GM13976 (cell line): ENCODE results near the gene SNAP23.

Experiments
- DNase-seq: peaks from one replicate; pipeline ENCODE4 v3.0.0; 2012; ENCODE audit warnings: low spot score
- in situ Hi-C: fragments of 300-500 bp; cut with MboI; formaldehyde crosslinking; loops from one replicate; pipeline ENCODE4 v1.12.0; 2022; ENCODE audit warnings: low sequenced_read_pairs, mixed read lengths, inconsistent platforms; ENCODE audit not compliant: unreplicated experiment
- TF ChIP-seq, protein P1 (sequence below): IDR thresholded peaks from 2 replicates; pipeline ENCODE4 v1.5.1; 2012; ENCODE audit warnings: borderline replicate concordance, mild to moderate bottlenecking; ENCODE audit not compliant: insufficient read depth; ENCODE audit errors: extremely low read depth, missing control alignments, control extremely low read depth

Gene SNAP23

DNA sequence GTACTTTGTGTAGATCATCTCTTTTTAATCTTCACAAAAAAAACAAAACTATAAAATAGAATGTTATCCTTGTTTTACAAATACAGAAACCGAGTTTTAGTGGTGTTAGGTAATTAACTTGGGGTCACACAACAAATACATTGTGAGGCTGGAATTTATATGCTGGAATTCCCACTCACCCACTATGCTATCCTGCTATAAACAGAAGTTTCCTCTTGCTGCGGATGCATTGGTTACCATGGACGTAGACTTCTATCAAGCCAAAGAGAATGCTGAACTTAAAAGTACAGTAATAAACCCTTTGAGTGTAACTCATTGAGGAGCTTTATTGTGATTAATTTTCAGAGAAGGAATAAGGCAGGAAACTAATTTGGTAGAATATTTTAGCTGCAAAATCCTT, 9.2 kb downstream of the SNAP23 start:
- TF ChIP-seq, protein P1, sequence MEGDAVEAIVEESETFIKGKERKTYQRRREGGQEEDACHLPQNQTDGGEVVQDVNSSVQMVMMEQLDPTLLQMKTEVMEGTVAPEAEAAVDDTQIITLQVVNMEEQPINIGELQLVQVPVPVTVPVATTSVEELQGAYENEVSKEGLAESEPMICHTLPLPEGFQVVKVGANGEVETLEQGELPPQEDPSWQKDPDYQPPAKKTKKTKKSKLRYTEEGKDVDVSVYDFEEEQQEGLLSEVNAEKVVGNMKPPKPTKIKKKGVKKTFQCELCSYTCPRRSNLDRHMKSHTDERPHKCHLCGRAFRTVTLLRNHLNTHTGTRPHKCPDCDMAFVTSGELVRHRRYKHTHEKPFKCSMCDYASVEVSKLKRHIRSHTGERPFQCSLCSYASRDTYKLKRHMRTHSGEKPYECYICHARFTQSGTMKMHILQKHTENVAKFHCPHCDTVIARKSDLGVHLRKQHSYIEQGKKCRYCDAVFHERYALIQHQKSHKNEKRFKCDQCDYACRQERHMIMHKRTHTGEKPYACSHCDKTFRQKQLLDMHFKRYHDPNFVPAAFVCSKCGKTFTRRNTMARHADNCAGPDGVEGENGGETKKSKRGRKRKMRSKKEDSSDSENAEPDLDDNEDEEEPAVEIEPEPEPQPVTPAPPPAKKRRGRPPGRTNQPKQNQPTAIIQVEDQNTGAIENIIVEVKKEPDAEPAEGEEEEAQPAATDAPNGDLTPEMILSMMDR: no peak
- DNase-seq: no peak
- in situ Hi-C loops: no loop called here

DNA sequence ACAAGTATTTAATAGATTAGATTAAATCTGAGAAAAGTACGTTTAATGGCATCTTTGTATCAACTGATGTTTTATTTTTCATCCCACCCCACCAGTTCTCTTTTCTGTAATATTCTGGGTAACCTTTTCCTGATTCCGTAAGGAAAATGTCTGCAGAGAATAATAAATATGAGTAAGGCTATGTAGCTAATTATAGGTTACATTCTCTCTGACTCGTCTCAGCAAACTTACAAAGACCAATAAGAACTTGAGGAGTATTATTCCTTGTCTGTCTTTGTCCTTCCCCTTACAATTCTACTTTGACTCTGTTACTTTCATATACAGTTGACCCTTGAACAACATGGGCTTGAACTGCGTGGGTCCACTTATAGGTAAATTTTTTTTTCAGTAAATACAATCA, 12.1 kb downstream of the SNAP23 start:
- in situ Hi-C loops: no loop called here
- no peak for DNase-seq
- TF ChIP-seq, protein P1: no peak

DNA sequence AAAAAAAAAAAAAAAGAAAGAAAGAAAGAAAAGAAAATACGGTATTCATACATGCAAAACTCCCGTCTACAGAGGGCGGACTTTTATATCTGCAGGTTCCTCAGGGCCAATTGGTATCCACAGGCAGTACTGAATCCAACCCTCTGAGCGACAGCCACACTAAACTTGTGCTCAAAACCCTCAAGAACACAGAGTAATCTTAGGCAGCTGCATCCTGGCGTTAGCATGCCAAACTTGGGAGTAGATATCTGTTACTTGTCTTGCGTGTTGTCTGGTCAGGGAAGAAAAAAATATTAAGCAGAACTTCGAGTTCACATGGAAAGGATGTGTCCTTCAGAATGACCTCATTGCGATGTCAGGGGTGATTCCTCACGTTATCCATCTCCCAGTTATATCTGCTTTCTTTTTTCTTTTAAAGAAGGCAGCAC, 12.8 kb downstream of the SNAP23 start:
- no peak for DNase-seq
- TF ChIP-seq, protein P1: no peak

GRCh38 chr15:42510258-42511006, 15.0 kb downstream of the SNAP23 start:
- in situ Hi-C loops: no loop called here
- TF ChIP-seq, protein P1: no peak
- DNase-seq: no peak

More for the DNA sequence above, 12.8 kb downstream of the SNAP23 start:
- in situ Hi-C loops: no loop called here

GRCh38 chr15:42511007-42511391, 15.6 kb downstream of the SNAP23 start:
- DNase-seq: no peak
- TF ChIP-seq, protein P1: no peak
- in situ Hi-C loops: no loop called here

- TF ChIP-seq, protein P1: no peak
- DNase-seq: no peak
- in situ Hi-C loops: no loop called here
Measured at GRCh38 chr15:42523331-42523730, 27.9 kb downstream of the SNAP23 start.
